GM19238 (cell line): ENCODE data around the gene ATP2B1.

ENCODE experiments used
- DNase-seq: peaks from one replicate; pipeline ENCODE4 v3.0.0; 2011; ENCODE audit warnings: low spot score; ENCODE audit not compliant: insufficient read length

Gene ATP2B1

GRCh38 chr12:89694542-89694941 is 14.1 kb downstream of the ATP2B1 start:
- no peak for DNase-seq

DNA sequence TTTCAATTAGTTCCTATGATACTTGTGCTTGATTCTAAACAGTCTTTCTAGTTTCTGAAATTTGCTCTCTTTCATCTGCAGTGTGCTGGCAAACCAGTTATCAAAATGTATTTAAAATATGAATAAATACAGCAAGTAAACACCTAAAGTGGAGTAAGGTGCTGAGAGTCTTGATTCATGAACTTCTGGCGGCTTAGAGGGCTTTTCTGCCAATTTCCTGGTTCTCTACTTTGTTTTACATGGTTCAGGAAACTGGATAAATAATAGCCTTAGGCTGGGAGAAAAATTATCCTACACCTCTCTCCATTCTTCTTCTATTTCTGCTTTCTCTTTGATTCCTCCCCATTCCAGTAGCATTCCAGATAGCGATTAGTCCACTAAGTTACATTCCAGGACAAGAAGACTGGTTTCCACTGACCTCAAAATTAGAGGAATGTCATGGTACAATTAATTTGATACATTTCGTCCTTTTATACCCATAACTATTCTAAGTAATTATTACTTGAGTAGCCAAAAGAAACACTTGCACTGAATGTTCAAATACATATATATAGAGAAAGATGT is 14.9 kb downstream of the ATP2B1 start:
- DNase-seq = no peak

DNA sequence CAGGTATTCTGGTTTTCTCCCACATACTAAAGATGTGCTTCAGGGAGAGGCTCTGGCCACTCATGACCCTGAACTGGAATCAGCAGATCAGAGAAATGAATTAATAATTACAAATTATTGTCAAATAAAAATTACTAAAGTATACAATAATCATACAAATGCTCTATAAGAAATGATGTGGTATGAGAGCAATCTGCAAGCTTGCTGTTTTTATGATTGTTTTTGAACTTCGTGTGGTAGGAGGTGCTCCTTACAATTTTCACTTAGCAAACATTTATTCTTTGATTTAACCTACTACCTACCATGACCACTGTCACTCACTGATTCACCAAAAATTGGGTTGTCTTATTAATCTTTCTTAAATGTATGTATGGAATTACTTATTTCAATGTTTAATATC is 16.2 kb downstream of the ATP2B1 start:
- no peak for DNase-seq

DNA sequence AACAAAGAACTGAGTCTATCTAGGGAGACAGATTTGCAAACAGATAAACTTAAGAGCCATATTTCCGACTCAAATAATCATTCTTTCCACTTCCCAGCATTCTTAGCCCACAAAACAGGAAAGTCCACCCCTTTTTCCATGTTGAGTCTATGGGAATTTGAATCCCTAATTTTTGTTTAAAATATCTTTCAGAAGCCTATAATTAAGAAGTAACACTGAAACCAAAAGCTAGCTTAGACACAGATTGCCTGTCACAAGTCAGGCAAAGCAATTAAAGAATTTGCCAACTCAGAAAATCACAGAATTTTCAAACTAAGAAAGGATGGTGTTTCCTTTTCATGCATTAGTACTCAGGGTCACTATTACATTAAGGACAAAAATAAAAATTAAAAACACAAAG is 17.0 kb downstream of the ATP2B1 start:
- DNase-seq = no peak

- no peak for DNase-seq
Observed at GRCh38 chr12:89690925-89691324, 17.7 kb downstream of the ATP2B1 start.

DNA sequence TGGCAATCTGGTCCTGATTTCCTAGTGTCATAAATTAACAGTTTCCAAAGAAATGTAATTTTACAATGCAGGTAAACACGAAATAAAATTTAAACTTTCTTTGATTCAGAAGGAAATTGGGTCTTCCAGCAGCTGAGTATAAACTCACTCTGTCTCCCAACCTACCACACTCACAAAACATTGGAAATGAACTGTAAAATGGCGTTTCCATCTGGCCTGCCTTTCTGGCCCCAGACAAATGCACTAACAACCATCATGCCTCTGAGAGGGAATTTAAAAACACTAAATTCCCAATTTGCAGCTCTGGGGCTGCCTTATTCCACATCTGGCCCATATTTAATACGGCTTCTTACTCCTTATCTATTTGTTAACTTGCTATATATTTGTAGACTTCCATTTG is 19.3 kb downstream of the ATP2B1 start:
- no peak for DNase-seq

GRCh38 chr12:89686311-89686710 is 22.3 kb downstream of the ATP2B1 start:
- no peak for DNase-seq

- no peak for DNase-seq
Observed at GRCh38 chr12:89685363-89685972, 23.2 kb downstream of the ATP2B1 start.

- no peak for DNase-seq
Observed at GRCh38 chr12:89684136-89684535, 24.5 kb downstream of the ATP2B1 start.

DNA sequence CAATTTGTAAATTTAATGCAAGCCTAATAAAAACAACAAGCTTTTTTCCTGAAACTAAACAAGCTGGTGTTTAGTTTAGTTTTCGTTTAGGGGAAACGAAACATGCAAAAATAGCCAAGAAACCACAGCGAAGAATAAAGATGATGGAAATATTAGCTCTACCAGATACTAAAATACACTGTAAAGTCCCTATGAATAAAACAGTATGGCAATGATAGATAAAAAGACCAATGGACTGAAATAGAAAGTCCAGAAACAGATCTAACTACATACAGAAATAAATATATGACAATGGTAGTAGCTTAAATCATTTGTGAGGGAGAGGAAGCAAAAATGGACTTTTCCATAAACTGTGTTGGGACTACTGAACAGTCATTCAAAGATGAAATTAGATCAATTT is 26.4 kb downstream of the ATP2B1 start:
- no peak for DNase-seq

DNA sequence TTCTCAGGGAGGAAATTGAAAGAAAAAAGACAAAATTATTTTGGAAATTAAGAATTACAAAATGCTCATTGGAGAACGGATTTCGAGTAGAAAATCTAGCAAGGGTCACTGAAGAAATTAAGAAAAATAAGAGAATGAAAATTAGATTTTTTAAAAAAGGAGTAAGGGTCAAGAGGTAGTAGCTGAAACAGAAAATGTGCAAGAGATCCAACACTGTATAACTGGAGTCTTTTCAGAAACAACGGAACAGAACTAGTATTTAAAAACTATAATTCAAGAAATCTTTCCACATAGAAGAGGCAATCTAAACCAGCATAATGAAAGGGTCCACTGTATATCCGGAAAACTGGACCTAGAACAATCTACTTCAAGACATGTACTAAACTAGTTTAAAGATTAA is 28.2 kb downstream of the ATP2B1 start:
- no peak for DNase-seq

GRCh38 chr12:89679631-89680030 is 29.0 kb downstream of the ATP2B1 start:
- DNase-seq = no peak

- no peak for DNase-seq
Observed at GRCh38 chr12:89678225-89678624, 30.4 kb downstream of the ATP2B1 start.

GRCh38 chr12:89676930-89677329 is 31.7 kb downstream of the ATP2B1 start:
- DNase-seq = no peak

GRCh38 chr12:89674326-89674942 is 34.2 kb downstream of the ATP2B1 start:
- DNase-seq = no peak

GRCh38 chr12:89673603-89674002 is 35.0 kb downstream of the ATP2B1 start:
- no peak for DNase-seq

DNA sequence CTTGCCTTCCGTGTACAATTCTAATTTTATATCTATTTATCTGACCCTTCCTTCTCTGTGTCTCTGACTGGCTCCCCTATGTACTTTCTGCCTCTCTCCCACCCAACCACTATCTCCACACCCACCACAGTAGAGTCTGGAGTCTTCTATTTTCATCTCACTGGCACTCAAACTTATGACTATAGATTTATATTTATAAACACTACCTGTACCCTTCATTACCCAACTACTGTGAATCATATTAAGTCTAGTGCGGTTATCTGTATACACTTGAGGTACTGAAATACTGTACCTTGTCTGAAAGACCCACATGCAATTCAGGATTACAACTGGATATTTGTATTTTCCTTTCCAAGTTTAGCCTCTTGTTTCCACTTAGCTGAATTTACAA is 36.1 kb downstream of the ATP2B1 start:
- no peak for DNase-seq

DNA sequence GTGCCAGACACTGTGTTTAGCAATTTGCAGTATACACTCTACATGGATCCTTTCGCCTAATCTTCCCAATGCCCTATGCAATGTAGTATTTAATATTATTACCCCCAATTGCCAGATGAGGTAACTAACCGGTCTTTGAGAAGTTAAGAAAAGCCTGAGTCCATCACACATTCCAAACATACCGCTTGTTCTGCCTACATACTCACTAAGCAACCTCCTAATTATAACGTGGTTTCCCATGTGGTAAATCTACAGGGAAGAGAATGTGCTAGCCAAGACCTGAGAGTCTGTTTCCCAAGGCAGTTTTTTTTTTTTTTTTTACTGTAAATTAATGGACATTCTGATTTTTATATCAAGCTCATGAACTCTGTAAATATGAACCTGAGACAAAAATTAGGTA is 37.2 kb downstream of the ATP2B1 start:
- no peak for DNase-seq

GRCh38 chr12:89669197-89669596 is 39.4 kb downstream of the ATP2B1 start:
- no peak for DNase-seq

DNA sequence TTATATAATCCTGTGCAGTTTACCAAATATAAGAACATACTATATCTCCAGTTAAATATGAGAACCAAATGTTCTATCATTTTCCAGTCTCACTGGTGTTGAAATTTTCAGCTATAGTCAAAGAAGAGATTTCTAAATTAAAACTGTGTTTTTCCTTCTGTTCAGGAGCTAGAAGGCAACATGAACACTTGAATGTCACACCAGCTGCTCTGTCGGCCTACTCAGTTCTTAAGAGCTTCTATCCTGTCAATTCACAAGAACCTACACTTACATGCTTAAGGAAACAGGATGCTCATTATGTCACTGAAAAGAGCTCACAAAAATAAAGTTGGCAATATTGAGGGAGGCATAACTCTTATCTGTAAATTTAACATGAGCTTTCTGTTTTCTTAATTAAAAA is 43.1 kb downstream of the ATP2B1 start:
- DNase-seq = no peak

- no peak for DNase-seq
Observed at GRCh38 chr12:89664441-89664840, 44.2 kb downstream of the ATP2B1 start.

DNA sequence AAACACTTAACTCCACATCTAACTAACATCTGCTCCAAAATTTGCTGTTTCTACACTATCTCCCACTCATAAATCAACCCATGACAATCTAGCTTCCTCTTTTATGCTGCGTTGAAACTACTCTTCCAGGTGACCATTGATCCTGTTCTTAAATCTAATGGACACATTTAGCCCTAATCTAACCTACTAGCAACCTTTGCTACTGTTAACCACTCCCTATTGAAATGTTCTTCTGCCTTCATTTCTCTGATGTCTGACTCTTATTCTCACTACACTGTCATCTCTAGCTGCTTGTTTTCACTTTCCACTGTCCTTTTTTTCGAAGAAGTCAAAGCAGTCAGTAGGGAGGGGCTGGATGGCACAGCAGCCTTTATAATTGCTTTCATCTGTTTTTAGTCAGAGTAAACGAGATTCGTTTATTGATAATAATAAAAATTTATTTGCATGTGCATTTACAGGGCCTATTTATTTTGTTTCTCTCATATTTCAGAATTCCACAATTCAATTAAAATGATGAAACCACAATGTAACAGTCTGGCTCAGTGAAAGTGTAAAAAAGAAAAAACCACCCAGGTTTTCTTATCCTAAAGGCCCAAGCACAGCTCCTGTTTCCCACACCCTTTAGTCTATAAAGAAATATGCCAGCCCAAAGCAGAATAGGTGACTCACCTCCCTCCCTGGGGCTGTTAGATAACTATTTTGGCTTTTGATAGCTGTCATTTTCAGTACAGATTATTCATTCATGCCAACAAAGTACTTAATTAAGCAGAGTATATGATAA is 44.9 kb downstream of the ATP2B1 start:
- no peak for DNase-seq
